ENCODE measurements around the gene CRTAC1. TPM values are rescaled to one million over a fixed set of nuclear protein-coding genes. Genes with fewer than 3 reads are reported as not detected.

CRTAC1 gene
- polyA plus RNA-seq, 3 donors: not detected

DNA sequence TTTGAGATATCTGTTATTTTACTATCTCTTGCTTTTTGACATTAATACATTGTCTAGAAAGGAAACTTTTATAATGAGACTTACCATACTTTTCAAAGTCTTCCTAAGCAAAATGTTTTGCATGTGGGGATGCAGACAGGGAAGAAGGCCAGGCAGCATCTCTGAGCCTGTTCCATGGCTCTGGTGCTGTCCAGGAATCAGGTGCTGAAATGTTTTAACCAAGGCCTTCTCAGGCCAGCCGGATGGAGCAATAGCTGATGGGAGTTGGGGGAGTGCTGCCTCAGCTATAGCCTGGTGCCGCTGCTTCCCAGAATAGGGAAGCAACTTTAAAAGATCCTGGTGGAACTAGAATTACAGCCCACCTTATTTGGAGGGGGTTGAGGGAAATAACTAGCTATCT, 38.5 kb downstream of the CRTAC1 start:
- no CpG with 5 or more reads among the region's 2 CpGs for WGBS (ENCODE audit: insufficient coverage)

DNA sequence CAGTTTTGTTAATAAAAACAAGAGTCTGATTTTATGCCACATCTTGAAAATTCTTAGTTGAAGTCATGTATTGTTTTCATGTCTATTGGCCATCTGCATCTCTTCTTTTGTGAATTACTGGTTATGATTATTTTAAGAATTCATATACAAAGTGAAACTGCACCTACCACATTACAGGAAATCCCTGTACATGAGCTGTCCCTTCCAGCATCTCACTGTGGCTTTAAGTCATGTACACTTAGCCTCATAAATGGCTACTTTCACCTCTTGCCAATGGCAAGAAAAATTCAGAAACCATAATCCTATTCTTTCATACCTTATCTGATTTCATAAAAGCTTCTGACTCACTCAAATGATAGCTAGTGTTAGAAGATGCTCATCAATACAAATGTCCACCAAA, 48.6 kb downstream of the CRTAC1 start:
- DNase-seq: no peak
- no peak for TF ChIP-seq CTCF (IDR thresholded peaks at IDR 0.05)
- H3K9me3 ChIP-seq (replicated peaks in 1 of 2; ENCODE audit: control insufficient read depth in 1 of 2, insufficient read depth in 1 of 2, low read length in 2 of 2): no peaks in the 10 kb centered on the region
- H3K4me1 Mint-ChIP-seq: no peaks in the 10 kb centered on the region
- H3K4me1 ChIP-seq (ENCODE audit: control insufficient read depth in 1 of 2, insufficient read depth in 2 of 2, low read length in 2 of 2): no peaks in the 10 kb centered on the region
- H3K4me2 ChIP-seq (replicated peaks; ENCODE audit: extremely low read depth, low read length, poor library complexity, severe bottlenecking): no peak overlapping the region
- H3K79me2 ChIP-seq (ENCODE audit: insufficient read depth, low read length): no peaks in the 10 kb centered on the region
- H3K9me3 Mint-ChIP-seq: peaks cover 0 to 2% (median 0%) of the 10 kb centered on the region in 7 donors
- H3K36me3 ChIP-seq (replicated peaks in 1 of 2; ENCODE audit: control insufficient read depth in 1 of 2, insufficient read depth in 2 of 2, low read length in 2 of 2): no peaks in the 10 kb centered on the region
- H2AFZ ChIP-seq (ENCODE audit: insufficient read depth, low read depth, low read length, poor library complexity, severe bottlenecking): no peak overlapping the region
- H3K27ac Mint-ChIP-seq: no peak overlapping the region
- H3K27me3 Mint-ChIP-seq (ENCODE audit: low read depth in 3 of 3): peaks cover 14 to 28% (median 15%) of the 10 kb centered on the region in 3 donors
- no peak overlapping the region for H3K27ac ChIP-seq (ENCODE audit: low read depth in 1 of 2, low read length in 2 of 2)
- peaks cover 3 to 4% of the 10 kb centered on the region in 2 donors for H3K27me3 ChIP-seq (ENCODE audit: control insufficient read depth in 2 of 2, insufficient read depth in 2 of 2, low read length in 2 of 2)
- H3K9ac ChIP-seq (ENCODE audit: insufficient read depth, low read length, poor library complexity, severe bottlenecking): no peak overlapping the region
- H3K4me3 ChIP-seq (replicated peaks in 1 of 3; ENCODE audit: low read depth in 2 of 3, low read length in 3 of 3): no peak overlapping the region
- intact Hi-C loops (cut with micrococcal nuclease): no loop called here
- H3K4me3 Mint-ChIP-seq: no peak overlapping the region
- H3K36me3 Mint-ChIP-seq: no peaks in the 10 kb centered on the region
- H4K20me1 ChIP-seq (ENCODE audit: insufficient read depth, low read length): no peaks in the 10 kb centered on the region

More for the DNA sequence above, 38.5 kb downstream of the CRTAC1 start:
- no peaks in the 10 kb centered on the region for H3K36me3 ChIP-seq (replicated peaks in 1 of 2; ENCODE audit: control insufficient read depth in 1 of 2, insufficient read depth in 2 of 2, low read length in 2 of 2)
- no peaks in the 10 kb centered on the region for H3K4me1 Mint-ChIP-seq
- no peaks in the 10 kb centered on the region for H4K20me1 ChIP-seq (ENCODE audit: insufficient read depth, low read length)
- no peak overlapping the region for H3K27ac ChIP-seq (ENCODE audit: low read depth in 1 of 2, low read length in 2 of 2)
- peaks cover 0 to 2% of the 10 kb centered on the region in 2 donors for H3K27me3 ChIP-seq (ENCODE audit: control insufficient read depth in 2 of 2, insufficient read depth in 2 of 2, low read length in 2 of 2)
- H3K4me3 Mint-ChIP-seq: no peak overlapping the region
- H3K4me3 ChIP-seq (replicated peaks in 1 of 3; ENCODE audit: low read depth in 2 of 3, low read length in 3 of 3): no peak overlapping the region
- no peak overlapping the region for H2AFZ ChIP-seq (ENCODE audit: insufficient read depth, low read depth, low read length, poor library complexity, severe bottlenecking)
- peaks cover 2 to 15% (median 6%) of the 10 kb centered on the region in 3 donors for H3K27me3 Mint-ChIP-seq (ENCODE audit: low read depth in 3 of 3)
- intact Hi-C loops (cut with micrococcal nuclease): no loop called here
- no peaks in the 10 kb centered on the region for H3K79me2 ChIP-seq (ENCODE audit: insufficient read depth, low read length)
- TF ChIP-seq CTCF (IDR thresholded peaks at IDR 0.05): no peak
- H3K4me2 ChIP-seq (replicated peaks; ENCODE audit: extremely low read depth, low read length, poor library complexity, severe bottlenecking): no peak overlapping the region
- DNase-seq: no peak
- H3K4me1 ChIP-seq (ENCODE audit: control insufficient read depth in 1 of 2, insufficient read depth in 2 of 2, low read length in 2 of 2): no peaks in the 10 kb centered on the region
- peaks cover 0 to 5% (median 0%) of the 10 kb centered on the region in 7 donors for H3K9me3 Mint-ChIP-seq
- H3K9me3 ChIP-seq (replicated peaks in 1 of 2; ENCODE audit: control insufficient read depth in 1 of 2, insufficient read depth in 1 of 2, low read length in 2 of 2): no peaks in the 10 kb centered on the region
- no peak overlapping the region for H3K9ac ChIP-seq (ENCODE audit: insufficient read depth, low read length, poor library complexity, severe bottlenecking)
- H3K36me3 Mint-ChIP-seq: no peaks in the 10 kb centered on the region
- no peak overlapping the region for H3K27ac Mint-ChIP-seq
